Muscle of leg (tissue), 16 donors: Measurements from ENCODE around the gene NT5C3B. TPM values are rescaled to one million over a fixed set of nuclear protein-coding genes. Genes with fewer than 3 reads are reported as not detected.
"Not testable (repeated sequence)": the region's sequence is repeated elsewhere in the genome, so short reads cannot be mapped to it uniquely, and the experiment has no call there.

Source experiments
- DNase-seq: peaks from one replicate; pipeline ENCODE4 v3.0.0; 2013
- H3K27ac ChIP-seq: one replicate; pipeline ENCODE4 v1.5.1; 2013; ENCODE audit warnings: mild to moderate bottlenecking, low read length, control low read depth
- H3K27me3 ChIP-seq: one replicate; pipeline ENCODE4 v1.6.1; 2013; ENCODE audit warnings: low read length; ENCODE audit not compliant: control insufficient read depth, insufficient read depth
- H3K36me3 ChIP-seq: one replicate; pipeline ENCODE4 v1.6.1; 2013; ENCODE audit warnings: low read length; ENCODE audit not compliant: control insufficient read depth, insufficient read depth
- H3K4me1 ChIP-seq: one replicate; pipeline ENCODE4 v1.6.1; 2013; ENCODE audit warnings: low read length; ENCODE audit not compliant: control insufficient read depth, insufficient read depth
- H3K4me3 ChIP-seq: one replicate; pipeline ENCODE4 v1.5.1; 2013; ENCODE audit warnings: low read length, control low read depth
- H3K9me3 ChIP-seq: replicated peaks from 2 replicates; pipeline ENCODE4 v1.6.1; 2013; ENCODE audit warnings: low read depth, low read length; ENCODE audit not compliant: control insufficient read depth
- WGBS: methylation state at CpG from one replicate; pipeline ENCODE4 v1.1.5; 2013; ENCODE audit warnings: missing lambda C conversion rate; ENCODE audit not compliant: insufficient coverage; 5-methylcytosine and 5-hydroxymethylcytosine counted together
- long read RNA-seq, 11 donors: transcript quantifications; one replicate each; lab custom pipeline, GENCODE V29; 2026
- polyA plus RNA-seq, 8 donors: library from polyadenylated mRNA; unstranded; fragments of 120-200 nt; gene quantifications; one replicate each; pipeline versions ENCODE4 v1.2.1 to v1.2.3, GENCODE V29; 2013; ENCODE audit warnings: inconsistent platforms in 1 of 8, low replicate concordance in 1 of 8; ENCODE audit not compliant: insufficient read length in 8 of 8, insufficient read depth in 1 of 8
- total RNA-seq: library from RNA; stranded (reverse); fragments of 120-200 nt; gene quantifications from one replicate; pipeline ENCODE4 v1.2.4, GENCODE V29; 2013

NT5C3B gene
- total RNA-seq = 54.8 TPM
- 10 to 100 TPM; 36.8 to 60.1 (median 47.9) TPM for polyA plus RNA-seq
- long read RNA-seq, donor 1, transcript NT5C3B-216 (8 exons, 1,534 nt) = major isoform, 5 of 6 reads
- long read RNA-seq, donor 1, partial matches to known transcripts = 0 of 6 reads
- long read RNA-seq, donor 1, other reads (novel, unspliced or antisense) = 0 of 6 reads
- long read RNA-seq, donor 2, partial matches to known transcripts = 0 of 2 reads
- long read RNA-seq, donor 2, other reads (novel, unspliced or antisense) = 0 of 2 reads
- long read RNA-seq, donor 3, transcript NT5C3B-216 (8 exons, 1,534 nt) = major isoform, 6 of 20 reads
- long read RNA-seq, donor 3, transcript NT5C3B-213 (5 exons, 1,028 nt) = minor isoform, 5 of 20 reads
- long read RNA-seq, donor 3, partial matches to known transcripts = 7 of 20 reads
- long read RNA-seq, donor 3, other reads (novel, unspliced or antisense) = 0 of 20 reads
- long read RNA-seq, donor 4, partial matches to known transcripts = 0 of 7 reads
- long read RNA-seq, donor 4, other reads (novel, unspliced or antisense) = 0 of 7 reads
- long read RNA-seq, donor 5, transcript NT5C3B-216 (8 exons, 1,534 nt) = major isoform, 34 of 74 reads
- long read RNA-seq, donor 5, partial matches to known transcripts = 26 of 74 reads
- long read RNA-seq, donor 5, other reads (novel, unspliced or antisense) = 5 of 74 reads
- long read RNA-seq, donor 6, transcript NT5C3B-216 (8 exons, 1,534 nt) = major isoform, 12 of 41 reads
- long read RNA-seq, donor 6, transcript NT5C3B-203 (9 exons, 975 nt) = minor isoform, 5 of 41 reads
- long read RNA-seq, donor 6, partial matches to known transcripts = 21 of 41 reads
- long read RNA-seq, donor 6, other reads (novel, unspliced or antisense) = 0 of 41 reads
- long read RNA-seq, donor 7, transcript NT5C3B-216 (8 exons, 1,534 nt) = major isoform, 12 of 33 reads
- long read RNA-seq, donor 7, partial matches to known transcripts = 13 of 33 reads
- long read RNA-seq, donor 7, other reads (novel, unspliced or antisense) = 0 of 33 reads
- long read RNA-seq, donor 8, transcript NT5C3B-216 (8 exons, 1,534 nt) = major isoform, 9 of 9 reads
- long read RNA-seq, donor 8, partial matches to known transcripts = 0 of 9 reads
- long read RNA-seq, donor 8, other reads (novel, unspliced or antisense) = 0 of 9 reads
- long read RNA-seq, donor 9, partial matches to known transcripts = 10 of 15 reads
- long read RNA-seq, donor 9, other reads (novel, unspliced or antisense) = 0 of 15 reads
- long read RNA-seq, donor 10, transcript NT5C3B-216 (8 exons, 1,534 nt) = major isoform, 6 of 7 reads
- long read RNA-seq, donor 10, partial matches to known transcripts = 0 of 7 reads
- long read RNA-seq, donor 10, other reads (novel, unspliced or antisense) = 0 of 7 reads
- long read RNA-seq, donor 11, transcript NT5C3B-216 (8 exons, 1,534 nt) = major isoform, 5 of 25 reads
- long read RNA-seq, donor 11, partial matches to known transcripts = 12 of 25 reads
- long read RNA-seq, donor 11, other reads (novel, unspliced or antisense) = 0 of 25 reads

- Histone ChIP-seq H3K27ac (no peak within 1 kb of the TSS), H3K27me3 (no peaks in the 10 kb centered on the region), H3K36me3 (peaks cover 16% of the 10 kb centered on the region), H3K9me3 (no peaks in the 10 kb centered on the region), H3K4me1 (peaks cover 15% of the 10 kb centered on the region), H3K4me3 (peak within 1 kb of the TSS; percentile 88)
- DNase-seq = peak; percentile 79
- 0% methylated on average over 43 of the region's 72 CpGs for WGBS
Measured at GRCh38 chr17:41835800-41836549, at the start of gene NT5C3B. Gene NT5C3B, minus strand, starts transcription at chr17:41836232. Its CDS starts 39 bp downstream, at chr17:41836193.

DNA sequence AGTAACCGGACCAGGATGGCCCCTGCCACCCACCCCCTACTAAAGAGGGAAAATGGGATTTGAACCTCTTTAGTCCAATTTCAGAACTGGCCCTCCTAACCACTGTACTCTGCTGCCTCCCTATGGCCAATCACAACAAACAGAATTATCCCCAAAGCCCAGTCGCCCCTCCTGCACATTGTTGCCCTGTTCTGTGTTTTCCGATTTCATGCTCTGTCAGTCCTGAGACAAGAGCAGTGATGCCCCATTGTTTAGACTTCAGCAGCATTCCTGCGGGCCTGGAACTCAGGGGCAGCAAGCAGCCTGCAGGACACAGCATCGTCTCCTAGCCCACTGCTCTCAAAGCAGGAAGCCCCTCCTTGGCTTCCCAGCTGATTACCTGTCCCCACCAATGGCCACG lies 49.7 kb upstream of the NT5C3B start:
- no peaks in the 10 kb centered on the region for H3K9me3 ChIP-seq
- H3K36me3 ChIP-seq = peaks cover 84% of the 10 kb centered on the region
- no peak overlapping the region for H3K4me3 ChIP-seq
- no peak for DNase-seq
- H3K27me3 ChIP-seq = no peaks in the 10 kb centered on the region
- 84% methylated on average over 5 of the region's 6 CpGs for WGBS
- no peaks in the 10 kb centered on the region for H3K4me1 ChIP-seq
- H3K27ac ChIP-seq = no peak overlapping the region

GRCh38 chr17:41882756-41883155 lies 46.7 kb upstream of the NT5C3B start:
- Histone ChIP-seq H3K27ac (no peak overlapping the region), H3K36me3 (peaks cover 88% of the 10 kb centered on the region), H3K4me3 (no peak overlapping the region), H3K27me3 (no peaks in the 10 kb centered on the region), H3K4me1 (no peaks in the 10 kb centered on the region), H3K9me3 (no peaks in the 10 kb centered on the region)
- WGBS = 94% methylated on average over 4 of the region's 6 CpGs
- DNase-seq = no peak

- Histone ChIP-seq H3K4me3 (no peak overlapping the region), H3K9me3 (no peaks in the 10 kb centered on the region), H3K27me3 (no peaks in the 10 kb centered on the region), H3K27ac (no peak overlapping the region), H3K4me1 (no peaks in the 10 kb centered on the region), H3K36me3 (peaks cover 69% of the 10 kb centered on the region)
- whole genome bisulfite sequencing = no CpG with 5 or more reads among the region's 4 CpGs
- DNase-seq = no peak
Measured at GRCh38 chr17:41880130-41880529, 44.1 kb upstream of the NT5C3B start.

DNA sequence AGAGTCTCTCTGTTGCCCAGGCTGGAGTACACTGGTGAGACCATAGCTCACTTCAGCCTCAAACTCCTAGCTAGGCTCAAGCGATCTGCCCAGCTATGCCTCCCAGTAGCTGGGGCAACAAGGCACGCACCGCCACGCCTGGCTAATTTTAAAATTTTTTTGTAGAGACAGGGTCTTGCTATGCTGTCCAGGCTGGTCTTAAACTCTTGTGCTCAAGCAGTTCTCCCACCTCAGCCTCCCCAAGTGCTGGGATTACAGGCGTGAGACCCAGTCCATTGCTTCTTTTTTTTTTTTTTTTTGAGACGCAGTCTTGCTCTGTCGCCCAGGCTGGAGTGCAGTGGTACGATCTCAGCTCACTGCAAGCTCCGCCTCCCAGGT lies 38.2 kb upstream of the NT5C3B start:
- DNase-seq, H3K27ac ChIP-seq, H3K27me3 ChIP-seq, H3K4me3 ChIP-seq, H3K4me1 ChIP-seq, H3K9me3 ChIP-seq: not testable (repeated sequence)
- WGBS = 90% methylated on average over 5 of the region's 9 CpGs
- peaks cover 68% of the 10 kb centered on the region for H3K36me3 ChIP-seq

DNA sequence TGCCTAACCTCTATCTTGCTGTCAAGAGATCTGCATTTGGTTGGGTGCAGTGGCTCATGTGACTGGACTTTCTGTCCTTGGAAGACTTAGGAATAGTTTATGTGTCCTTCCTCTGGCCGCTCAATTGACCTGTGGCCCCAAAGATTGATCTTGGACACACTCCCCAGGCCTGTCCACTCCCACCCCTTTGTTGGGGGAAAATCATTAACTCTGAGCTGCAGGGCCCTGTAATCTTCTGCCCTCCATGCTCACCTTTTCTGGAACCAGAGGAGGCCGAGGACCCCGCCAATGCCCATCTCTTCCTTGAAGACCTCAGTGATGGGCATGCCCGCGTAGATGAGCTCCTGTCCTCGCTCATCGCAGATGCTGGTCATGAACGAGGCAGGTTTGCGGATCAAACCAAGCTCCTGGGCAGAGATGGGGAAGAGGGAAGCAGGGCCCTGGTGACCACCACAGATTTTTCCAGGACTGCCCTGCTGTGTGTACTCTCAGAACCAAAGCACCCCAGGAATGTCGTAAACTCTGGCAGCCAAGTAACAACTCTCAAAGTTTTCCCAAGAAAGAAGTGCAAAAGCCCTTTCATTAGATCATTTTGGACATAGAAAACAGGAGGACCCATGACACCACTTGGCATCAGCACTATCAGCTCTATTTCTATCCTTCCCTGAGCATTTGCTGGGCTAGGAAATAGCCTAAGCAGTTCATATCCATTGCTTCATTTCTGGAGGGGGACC lies 37.7 kb upstream of the NT5C3B start:
- WGBS = 100% methylated on average over 2 of the region's 10 CpGs
- H3K4me3 ChIP-seq = no peak overlapping the region
- peaks cover 67% of the 10 kb centered on the region for H3K36me3 ChIP-seq
- no peaks in the 10 kb centered on the region for H3K27me3 ChIP-seq
- DNase-seq = no peak
- no peak overlapping the region for H3K27ac ChIP-seq
- no peaks in the 10 kb centered on the region for H3K9me3 ChIP-seq
- H3K4me1 ChIP-seq = no peaks in the 10 kb centered on the region

DNA sequence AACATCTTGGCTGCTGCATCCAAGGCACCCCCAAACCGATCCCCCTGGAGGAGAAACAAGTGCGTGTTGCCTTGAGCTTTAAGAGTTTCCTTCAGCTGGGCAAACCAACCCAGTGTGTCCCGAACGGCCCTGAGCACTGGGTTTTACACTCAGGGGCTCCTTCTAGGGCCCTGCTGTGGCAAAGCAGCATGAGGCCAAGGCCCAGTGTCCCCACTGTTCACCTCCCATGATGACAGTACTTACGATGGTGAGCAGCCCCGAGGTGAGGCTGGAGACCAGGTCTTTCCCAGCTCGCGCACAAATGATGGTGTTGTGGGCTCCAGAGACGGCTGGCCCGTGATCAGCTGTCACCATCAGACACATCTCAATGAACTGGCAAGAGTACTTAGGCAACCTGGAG lies 35.8 kb upstream of the NT5C3B start:
- 95% methylated on average over 6 of the region's 10 CpGs for WGBS
- H3K27me3 ChIP-seq = no peaks in the 10 kb centered on the region
- H3K36me3 ChIP-seq = peaks cover 64% of the 10 kb centered on the region
- no peak overlapping the region for H3K27ac ChIP-seq
- H3K4me1 ChIP-seq = no peaks in the 10 kb centered on the region
- H3K9me3 ChIP-seq = no peaks in the 10 kb centered on the region
- H3K4me3 ChIP-seq = no peak overlapping the region
- DNase-seq = no peak

- Histone ChIP-seq H3K9me3 (no peaks in the 10 kb centered on the region), H3K27ac (no peak overlapping the region), H3K4me1 (no peaks in the 10 kb centered on the region), H3K4me3 (no peak overlapping the region), H3K36me3 (peaks cover 68% of the 10 kb centered on the region), H3K27me3 (no peaks in the 10 kb centered on the region)
- DNase-seq = no peak
- 84% methylated on average over 5 of the region's 7 CpGs for WGBS
Measured at GRCh38 chr17:41870627-41871026, 34.6 kb upstream of the NT5C3B start.
